Fibroblast of skin of back (primary cell): ENCODE measurements around the gene FASN.

ENCODE experiments used
- DNase-seq: peaks from one replicate; pipeline ENCODE4 v3.0.0-alpha.2; 2013

Gene FASN

GRCh38 chr17:82055023-82055964, 42.7 kb downstream of the FASN start:
- no peak for DNase-seq

GRCh38 chr17:82054351-82055022, 43.5 kb downstream of the FASN start:
- DNase-seq: no peak

GRCh38 chr17:82053556-82054263, 44.3 kb downstream of the FASN start:
- DNase-seq: no peak

GRCh38 chr17:82053130-82053529, 44.9 kb downstream of the FASN start:
- no peak for DNase-seq

- no peak for DNase-seq
These were observed 45.4 kb downstream of the FASN start for GRCh38 chr17:82052638-82053059.

- DNase-seq: peak; percentile 56
These were observed 46.0 kb downstream of the FASN start, which contains the start of the genes GPS1 and RFNG for GRCh38 chr17:82051776-82052637. TSS of gene GPS1 (plus strand) at chr17:82051898. CDS start at chr17:82051932, 34 bp downstream. TSS of gene RFNG (minus strand) at chr17:82051811. CDS start at chr17:82051766, 45 bp downstream.

GRCh38 chr17:82050761-82051641, 47.0 kb downstream of the FASN start:
- no peak for DNase-seq

- DNase-seq: no peak
These were observed 47.8 kb downstream of the FASN start for GRCh38 chr17:82050152-82050760.

GRCh38 chr17:82049521-82049971, 48.5 kb downstream of the FASN start:
- no peak for DNase-seq

- no peak for DNase-seq
These were observed 48.9 kb downstream of the FASN start for GRCh38 chr17:82049106-82049505.

- no peak for DNase-seq
These were observed 49.5 kb downstream of the FASN start for GRCh38 chr17:82048571-82048971.

GRCh38 chr17:82047914-82048570, 50.0 kb downstream of the FASN start:
- no peak for DNase-seq

- DNase-seq: no peak
These were observed 50.7 kb downstream of the FASN start for GRCh38 chr17:82047379-82047778.

GRCh38 chr17:82046903-82047302, 51.1 kb downstream of the FASN start:
- no peak for DNase-seq

GRCh38 chr17:82045936-82046484, 52.0 kb downstream of the FASN start:
- DNase-seq: no peak

- no peak for DNase-seq
These were observed 54.5 kb downstream of the FASN start for GRCh38 chr17:82043507-82043906.

GRCh38 chr17:82042649-82043048, 55.4 kb downstream of the FASN start:
- no peak for DNase-seq

- peak; percentile 26 for DNase-seq
These were observed 56.8 kb downstream of the FASN start for GRCh38 chr17:82041144-82041814.
